ENCODE data around the gene NEDD4.
"Not testable (repeated sequence)": the region's sequence is repeated elsewhere in the genome, so short reads cannot be mapped to it uniquely, and the experiment has no call there.

The NEDD4 gene

GRCh38 chr15:56004281-56004680 lies 10.9 kb upstream of the NEDD4 start:
- not testable (repeated sequence) for DNase-seq (ENCODE audit: low spot score)

GRCh38 chr15:56003777-56004176 lies 10.4 kb upstream of the NEDD4 start:
- DNase-seq (ENCODE audit: low spot score): not testable (repeated sequence)

- DNase-seq (ENCODE audit: low spot score): not testable (repeated sequence)
These were observed 9.9 kb upstream of the NEDD4 start for GRCh38 chr15:56003277-56003676.

- DNase-seq (ENCODE audit: low spot score): no peak
These were observed 8.2 kb upstream of the NEDD4 start for GRCh38 chr15:56001471-56002078.

- DNase-seq (ENCODE audit: low spot score): no peak
These were observed 6.2 kb upstream of the NEDD4 start for GRCh38 chr15:55999658-56000057.

- DNase-seq (ENCODE audit: low spot score): no peak
These were observed 5.1 kb upstream of the NEDD4 start for GRCh38 chr15:55998478-55998877.

GRCh38 chr15:55993804-55994560 lies 570 bp upstream of the NEDD4 start:
- DNase-seq (ENCODE audit: low spot score): peak; percentile 54

- no peak for DNase-seq (ENCODE audit: low spot score)
These were observed 672 bp downstream of the NEDD4 start for GRCh38 chr15:55992769-55993110.

GRCh38 chr15:55991802-55992768 lies 1.3 kb downstream of the NEDD4 start:
- no peak for DNase-seq (ENCODE audit: low spot score)

GRCh38 chr15:55990998-55991397 lies 2.4 kb downstream of the NEDD4 start:
- DNase-seq (ENCODE audit: low spot score): no peak

- no peak for DNase-seq (ENCODE audit: low spot score)
These were observed 2.9 kb downstream of the NEDD4 start for GRCh38 chr15:55990516-55990915.

- no peak for DNase-seq (ENCODE audit: low spot score)
These were observed 4.0 kb downstream of the NEDD4 start for GRCh38 chr15:55989383-55989782.

GRCh38 chr15:55981582-55982249 lies 11.7 kb downstream of the NEDD4 start:
- no peak for DNase-seq (ENCODE audit: low spot score)

- DNase-seq (ENCODE audit: low spot score): no peak
These were observed 12.9 kb downstream of the NEDD4 start for GRCh38 chr15:55980511-55980910.

GRCh38 chr15:55977231-55977630 lies 16.2 kb downstream of the NEDD4 start:
- no peak for DNase-seq (ENCODE audit: low spot score)

GRCh38 chr15:55970286-55970685 lies 23.1 kb downstream of the NEDD4 start:
- DNase-seq (ENCODE audit: low spot score): no peak

- no peak for DNase-seq (ENCODE audit: low spot score)
These were observed 23.8 kb downstream of the NEDD4 start for GRCh38 chr15:55969582-55969981.

GRCh38 chr15:55968923-55969322 lies 24.5 kb downstream of the NEDD4 start:
- no peak for DNase-seq (ENCODE audit: low spot score)

- DNase-seq (ENCODE audit: low spot score): no peak
These were observed 28.3 kb downstream of the NEDD4 start for GRCh38 chr15:55965091-55965490.

- DNase-seq (ENCODE audit: low spot score): no peak
These were observed 32.5 kb downstream of the NEDD4 start for GRCh38 chr15:55960946-55961345.

GRCh38 chr15:55959744-55960447 lies 33.5 kb downstream of the NEDD4 start:
- no peak for DNase-seq (ENCODE audit: low spot score)

GRCh38 chr15:55958349-55958748 lies 35.1 kb downstream of the NEDD4 start:
- DNase-seq (ENCODE audit: low spot score): no peak

All from HuH-7 (cell line).